Kidney epithelial cell (primary cell): ENCODE results near the gene ANKRD31. TPM values are rescaled to one million over a fixed set of nuclear protein-coding genes. Genes with fewer than 3 reads are reported as not detected.

Experiments used
- DNase-seq: peaks from one replicate; pipeline ENCODE4 v3.0.0-alpha.2; 2010; ENCODE audit warnings: low read depth
- H3K27me3 ChIP-seq: 2 replicates; pipeline ENCODE4 v1.6.0; 2011; ENCODE audit warnings: low read length; ENCODE audit not compliant: control insufficient read depth, insufficient read depth
- H3K36me3 ChIP-seq: 2 replicates; pipeline ENCODE4 v1.5.1; 2011; ENCODE audit warnings: low read length; ENCODE audit not compliant: control insufficient read depth, insufficient read depth
- H3K4me3 ChIP-seq: 2 replicates; pipeline ENCODE4 v1.5.1; 2011; ENCODE audit warnings: low read depth, mild to moderate bottlenecking, control low read depth, low read length
- total RNA-seq: library from RNA; depleted of rRNA; stranded (reverse); fragments of >200 nt; gene quantifications from 2 replicates; pipeline ENCODE4 v1.2.3, GENCODE V29; 2015
- TF ChIP-seq, protein P1 (sequence below): IDR thresholded peaks from 2 replicates; pipeline ENCODE4 v1.5.1; 2011; ENCODE audit warnings: mild to moderate bottlenecking, moderate library complexity, low read length, control low read depth, inconsistent platforms; ENCODE audit not compliant: insufficient read depth, poor library complexity, severe bottlenecking

Gene ANKRD31
- total RNA-seq, 1 donor from 2014 or later, result 0.21 TPM

GRCh38 chr5:75023368-75024159 lies 213.1 kb downstream of the ANKRD31 start:
- Histone ChIP-seq H3K4me3 (no peak overlapping the region), H3K36me3 (no peaks in the 10 kb centered on the region), H3K27me3 (no peaks in the 10 kb centered on the region)
- TF ChIP-seq, protein P1, sequence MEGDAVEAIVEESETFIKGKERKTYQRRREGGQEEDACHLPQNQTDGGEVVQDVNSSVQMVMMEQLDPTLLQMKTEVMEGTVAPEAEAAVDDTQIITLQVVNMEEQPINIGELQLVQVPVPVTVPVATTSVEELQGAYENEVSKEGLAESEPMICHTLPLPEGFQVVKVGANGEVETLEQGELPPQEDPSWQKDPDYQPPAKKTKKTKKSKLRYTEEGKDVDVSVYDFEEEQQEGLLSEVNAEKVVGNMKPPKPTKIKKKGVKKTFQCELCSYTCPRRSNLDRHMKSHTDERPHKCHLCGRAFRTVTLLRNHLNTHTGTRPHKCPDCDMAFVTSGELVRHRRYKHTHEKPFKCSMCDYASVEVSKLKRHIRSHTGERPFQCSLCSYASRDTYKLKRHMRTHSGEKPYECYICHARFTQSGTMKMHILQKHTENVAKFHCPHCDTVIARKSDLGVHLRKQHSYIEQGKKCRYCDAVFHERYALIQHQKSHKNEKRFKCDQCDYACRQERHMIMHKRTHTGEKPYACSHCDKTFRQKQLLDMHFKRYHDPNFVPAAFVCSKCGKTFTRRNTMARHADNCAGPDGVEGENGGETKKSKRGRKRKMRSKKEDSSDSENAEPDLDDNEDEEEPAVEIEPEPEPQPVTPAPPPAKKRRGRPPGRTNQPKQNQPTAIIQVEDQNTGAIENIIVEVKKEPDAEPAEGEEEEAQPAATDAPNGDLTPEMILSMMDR, result no peak
- no peak for DNase-seq

- TF ChIP-seq, protein P1, result no peak
- Histone ChIP-seq H3K4me3 (no peak overlapping the region), H3K27me3 (no peaks in the 10 kb centered on the region), H3K36me3 (no peaks in the 10 kb centered on the region)
- no peak for DNase-seq
Measured at GRCh38 chr5:75021800-75022199, 214.9 kb downstream of the ANKRD31 start.

- TF ChIP-seq, protein P1, result no peak
- Histone ChIP-seq H3K4me3 (no peak overlapping the region), H3K36me3 (no peaks in the 10 kb centered on the region), H3K27me3 (no peaks in the 10 kb centered on the region)
- DNase-seq, result no peak
Measured at GRCh38 chr5:75021219-75021618, 215.5 kb downstream of the ANKRD31 start.

DNA sequence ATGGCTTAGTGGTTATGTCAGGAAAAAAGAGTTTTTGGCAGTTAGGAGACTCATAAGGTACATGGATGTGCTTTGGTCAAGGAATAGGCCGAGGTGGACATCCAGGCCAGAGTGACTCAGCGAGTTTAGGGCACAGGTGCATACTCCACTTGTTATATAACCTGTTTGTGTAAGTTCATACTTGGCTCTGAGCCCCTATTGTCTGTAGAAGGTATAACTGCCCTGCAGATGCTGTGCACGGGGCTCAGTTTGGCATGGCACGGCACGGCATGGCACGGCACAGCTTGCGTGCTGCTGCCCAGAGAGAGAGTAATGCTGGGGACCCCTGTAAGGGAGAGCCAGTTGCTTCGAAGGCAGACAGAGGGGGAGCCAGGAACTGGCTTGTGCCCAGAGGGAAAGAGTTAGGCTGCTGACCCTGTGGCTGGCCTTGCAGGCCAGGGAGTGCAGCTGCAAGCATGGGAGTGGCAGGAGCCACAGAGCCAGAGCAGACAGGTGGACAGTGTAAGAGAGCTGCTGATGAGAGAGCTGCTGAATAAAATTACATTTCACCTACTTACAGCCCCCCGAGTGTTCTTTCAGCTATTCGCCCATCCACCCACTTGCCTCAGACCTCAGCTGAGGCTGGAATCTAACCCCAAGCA lies 216.5 kb downstream of the ANKRD31 start:
- Histone ChIP-seq H3K27me3 (no peaks in the 10 kb centered on the region), H3K4me3 (no peak overlapping the region), H3K36me3 (no peaks in the 10 kb centered on the region)
- TF ChIP-seq, protein P1, result no peak
- no peak for DNase-seq

GRCh38 chr5:75018805-75019587 lies 217.7 kb downstream of the ANKRD31 start:
- Histone ChIP-seq H3K36me3 (no peaks in the 10 kb centered on the region), H3K4me3 (no peak overlapping the region), H3K27me3 (no peaks in the 10 kb centered on the region)
- TF ChIP-seq, protein P1, result no peak
- DNase-seq, result no peak

Other genes starting within 250 kb of the ANKRD31 start
- gene GCNT4, start 184.3 kb downstream of the ANKRD31 start, total RNA-seq, result 3.2 and 3.8 TPM in 2 replicates
- gene HMGCR, start 100.3 kb upstream of the ANKRD31 start, total RNA-seq, result 67.8 and 144 TPM in 2 replicates